Measurements from ENCODE around the gene MTUS2. TPM values are rescaled to one million over a fixed set of nuclear protein-coding genes. Genes with fewer than 3 reads are reported as not detected.
A peak's percentile ranks its signal among the peaks of the same experiment; 100 is the strongest.
"Not testable (repeated sequence)": the region's sequence is repeated elsewhere in the genome, so short reads cannot be mapped to it uniquely, and the experiment has no call there.

The MTUS2 gene
- total and polyA plus RNA-seq, 4 donors, result under 0.01 to 0.70 (median 0.15) TPM

DNA sequence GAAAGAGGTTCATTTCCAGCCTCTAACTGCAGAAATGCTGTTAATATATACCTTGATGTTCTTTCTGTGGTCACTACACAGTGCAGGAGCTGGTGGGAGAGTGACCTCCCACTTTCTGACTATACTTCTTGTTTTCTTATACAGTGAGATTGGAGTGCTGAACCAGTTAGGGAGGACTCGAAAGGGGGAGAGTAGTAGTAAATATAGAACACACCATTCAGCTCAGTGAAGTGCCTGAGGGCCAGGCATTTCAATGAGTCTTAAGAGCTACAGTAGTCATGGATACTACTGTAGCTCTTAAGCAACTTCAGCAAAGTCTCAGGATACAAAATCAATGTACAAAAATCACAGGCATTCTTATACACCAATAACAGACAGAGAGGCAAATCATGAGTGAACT is 372.9 kb downstream of the MTUS2 start:
- no peaks in the 10 kb centered on the region for H3K36me3 ChIP-seq (ENCODE audit: control insufficient read depth in 4 of 4, insufficient read depth in 3 of 4, low read depth in 1 of 4, low read length in 3 of 4)
- no peak overlapping the region for H3K27ac ChIP-seq (ENCODE audit: low read depth in 1 of 2, low read length in 2 of 2)
- no peak overlapping the region for H3K4me3 ChIP-seq (ENCODE audit: low read depth in 1 of 3, low read length in 3 of 3)
- TF ChIP-seq GABPA (IDR thresholded peaks at IDR 0.05 in 1 of 2, conservative IDR thresholded peaks at IDR 0.05 in 1 of 2) (no peak), EGR1 (IDR thresholded peaks at IDR 0.05; ENCODE audit: low read depth in 2 of 2) (no peak)
- no peak overlapping the region for H3K9ac ChIP-seq (ENCODE audit: low read depth in 1 of 2, low read length in 2 of 2)
- no peaks in the 10 kb centered on the region for H3K9me3 ChIP-seq (ENCODE audit: control insufficient read depth in 4 of 4, low read length in 3 of 4)
- WGBS, result 73% methylated on average over 1 of the region's 1 CpG
- H3K4me1 ChIP-seq (ENCODE audit: control insufficient read depth in 4 of 4, insufficient read depth in 4 of 4, low read length in 3 of 4), result no peaks in the 10 kb centered on the region
- DNase-seq (ENCODE audit: low spot score), result no peak
- no peaks in the 10 kb centered on the region for H3K27me3 ChIP-seq (ENCODE audit: control insufficient read depth in 4 of 4, insufficient read depth in 4 of 4, low read length in 3 of 4)

DNA sequence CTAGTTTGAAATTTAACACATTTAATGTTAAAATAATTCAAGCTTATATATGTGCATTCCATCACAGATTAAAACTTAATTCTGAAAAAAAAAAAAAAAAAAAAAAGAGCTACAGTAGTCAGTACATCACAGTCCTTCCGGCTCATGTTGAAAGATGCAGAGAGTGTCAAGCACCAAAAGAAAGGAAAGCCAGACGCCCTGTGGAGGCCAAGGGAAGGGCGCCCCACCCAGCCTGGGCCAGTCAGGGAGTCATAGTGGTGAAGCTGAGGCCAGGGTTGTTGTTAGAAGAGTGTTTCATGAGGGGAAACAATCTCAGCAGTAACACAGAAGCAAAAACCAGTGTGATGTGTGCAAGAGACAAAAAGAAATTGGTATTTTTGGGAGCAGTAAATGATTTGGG is 375.3 kb downstream of the MTUS2 start:
- Histone ChIP-seq H3K27ac (ENCODE audit: low read depth in 1 of 2, low read length in 2 of 2) (no peak overlapping the region), H3K4me3 (ENCODE audit: low read depth in 1 of 3, low read length in 3 of 3) (no peak overlapping the region), H3K36me3 (ENCODE audit: control insufficient read depth in 4 of 4, insufficient read depth in 3 of 4, low read depth in 1 of 4, low read length in 3 of 4) (no peaks in the 10 kb centered on the region), H3K27me3 (ENCODE audit: control insufficient read depth in 4 of 4, insufficient read depth in 4 of 4, low read length in 3 of 4) (no peaks in the 10 kb centered on the region), H3K9me3 (ENCODE audit: control insufficient read depth in 4 of 4, low read length in 3 of 4) (no peaks in the 10 kb centered on the region), H3K4me1 (ENCODE audit: control insufficient read depth in 4 of 4, insufficient read depth in 4 of 4, low read length in 3 of 4) (no peaks in the 10 kb centered on the region), H3K9ac (ENCODE audit: low read depth in 1 of 2, low read length in 2 of 2) (no peak overlapping the region)
- TF ChIP-seq HNF4A (conservative IDR thresholded peaks at IDR 0.05) (no peak), RAD21 (IDR thresholded peaks at IDR 0.05) (peak; percentile 19 to 24), GABPA (IDR thresholded peaks at IDR 0.05 in 1 of 2, conservative IDR thresholded peaks at IDR 0.05 in 1 of 2) (no peak)
- no peak for DNase-seq (ENCODE audit: low spot score)
- WGBS, result 60% methylated on average over 3 of the region's 3 CpGs

DNA sequence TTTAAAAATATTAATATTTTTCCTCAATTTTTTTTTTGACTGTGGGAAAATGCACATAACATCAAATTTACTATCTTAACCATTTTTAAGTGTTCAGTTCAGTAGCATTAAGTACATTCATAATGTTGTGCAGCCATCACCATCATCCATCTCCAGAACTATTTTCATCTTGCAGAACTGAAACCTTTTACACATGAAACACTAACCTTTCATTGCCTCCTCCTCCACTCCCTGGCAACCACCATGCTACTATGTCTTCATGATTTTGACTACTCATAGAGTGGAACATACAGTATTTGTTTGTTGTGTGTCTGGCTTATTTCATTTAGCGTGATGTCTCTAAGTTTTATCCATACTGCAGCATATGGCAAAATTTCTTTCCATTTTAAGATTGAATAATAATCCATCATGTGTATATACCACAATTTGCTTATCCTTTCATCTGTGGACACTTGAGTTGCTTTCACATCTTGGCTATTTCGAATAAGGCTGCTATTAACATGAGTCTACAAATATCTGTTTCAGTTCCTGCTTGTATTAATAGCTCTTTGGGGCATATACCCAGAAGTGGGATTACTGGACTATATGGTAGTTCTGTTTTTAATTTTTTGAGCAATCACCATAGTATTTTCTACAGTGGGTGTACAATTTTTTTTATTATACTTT is 376.4 kb downstream of the MTUS2 start:
- TF ChIP-seq, protein P1, sequence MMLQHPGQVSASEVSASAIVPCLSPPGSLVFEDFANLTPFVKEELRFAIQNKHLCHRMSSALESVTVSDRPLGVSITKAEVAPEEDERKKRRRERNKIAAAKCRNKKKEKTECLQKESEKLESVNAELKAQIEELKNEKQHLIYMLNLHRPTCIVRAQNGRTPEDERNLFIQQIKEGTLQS (IDR thresholded peaks at IDR 0.05), result no peak
- no peak for TF ChIP-seq YY1 (IDR thresholded peaks at IDR 0.05)
- no peak for TF ChIP-seq EGR1 (IDR thresholded peaks at IDR 0.05; ENCODE audit: low read depth in 2 of 2)
- TF ChIP-seq, protein P2, sequence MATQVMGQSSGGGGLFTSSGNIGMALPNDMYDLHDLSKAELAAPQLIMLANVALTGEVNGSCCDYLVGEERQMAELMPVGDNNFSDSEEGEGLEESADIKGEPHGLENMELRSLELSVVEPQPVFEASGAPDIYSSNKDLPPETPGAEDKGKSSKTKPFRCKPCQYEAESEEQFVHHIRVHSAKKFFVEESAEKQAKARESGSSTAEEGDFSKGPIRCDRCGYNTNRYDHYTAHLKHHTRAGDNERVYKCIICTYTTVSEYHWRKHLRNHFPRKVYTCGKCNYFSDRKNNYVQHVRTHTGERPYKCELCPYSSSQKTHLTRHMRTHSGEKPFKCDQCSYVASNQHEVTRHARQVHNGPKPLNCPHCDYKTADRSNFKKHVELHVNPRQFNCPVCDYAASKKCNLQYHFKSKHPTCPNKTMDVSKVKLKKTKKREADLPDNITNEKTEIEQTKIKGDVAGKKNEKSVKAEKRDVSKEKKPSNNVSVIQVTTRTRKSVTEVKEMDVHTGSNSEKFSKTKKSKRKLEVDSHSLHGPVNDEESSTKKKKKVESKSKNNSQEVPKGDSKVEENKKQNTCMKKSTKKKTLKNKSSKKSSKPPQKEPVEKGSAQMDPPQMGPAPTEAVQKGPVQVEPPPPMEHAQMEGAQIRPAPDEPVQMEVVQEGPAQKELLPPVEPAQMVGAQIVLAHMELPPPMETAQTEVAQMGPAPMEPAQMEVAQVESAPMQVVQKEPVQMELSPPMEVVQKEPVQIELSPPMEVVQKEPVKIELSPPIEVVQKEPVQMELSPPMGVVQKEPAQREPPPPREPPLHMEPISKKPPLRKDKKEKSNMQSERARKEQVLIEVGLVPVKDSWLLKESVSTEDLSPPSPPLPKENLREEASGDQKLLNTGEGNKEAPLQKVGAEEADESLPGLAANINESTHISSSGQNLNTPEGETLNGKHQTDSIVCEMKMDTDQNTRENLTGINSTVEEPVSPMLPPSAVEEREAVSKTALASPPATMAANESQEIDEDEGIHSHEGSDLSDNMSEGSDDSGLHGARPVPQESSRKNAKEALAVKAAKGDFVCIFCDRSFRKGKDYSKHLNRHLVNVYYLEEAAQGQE (IDR thresholded peaks at IDR 0.05), result no peak
- TF ChIP-seq, protein P3, sequence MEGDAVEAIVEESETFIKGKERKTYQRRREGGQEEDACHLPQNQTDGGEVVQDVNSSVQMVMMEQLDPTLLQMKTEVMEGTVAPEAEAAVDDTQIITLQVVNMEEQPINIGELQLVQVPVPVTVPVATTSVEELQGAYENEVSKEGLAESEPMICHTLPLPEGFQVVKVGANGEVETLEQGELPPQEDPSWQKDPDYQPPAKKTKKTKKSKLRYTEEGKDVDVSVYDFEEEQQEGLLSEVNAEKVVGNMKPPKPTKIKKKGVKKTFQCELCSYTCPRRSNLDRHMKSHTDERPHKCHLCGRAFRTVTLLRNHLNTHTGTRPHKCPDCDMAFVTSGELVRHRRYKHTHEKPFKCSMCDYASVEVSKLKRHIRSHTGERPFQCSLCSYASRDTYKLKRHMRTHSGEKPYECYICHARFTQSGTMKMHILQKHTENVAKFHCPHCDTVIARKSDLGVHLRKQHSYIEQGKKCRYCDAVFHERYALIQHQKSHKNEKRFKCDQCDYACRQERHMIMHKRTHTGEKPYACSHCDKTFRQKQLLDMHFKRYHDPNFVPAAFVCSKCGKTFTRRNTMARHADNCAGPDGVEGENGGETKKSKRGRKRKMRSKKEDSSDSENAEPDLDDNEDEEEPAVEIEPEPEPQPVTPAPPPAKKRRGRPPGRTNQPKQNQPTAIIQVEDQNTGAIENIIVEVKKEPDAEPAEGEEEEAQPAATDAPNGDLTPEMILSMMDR (IDR thresholded peaks at IDR 0.05; ENCODE audit: low read depth, low read length, missing input control), result no peak
- TF ChIP-seq GABPA (IDR thresholded peaks at IDR 0.05 in 1 of 2, conservative IDR thresholded peaks at IDR 0.05 in 1 of 2), result no peak
- no peak for TF ChIP-seq FOXA1 (IDR thresholded peaks at IDR 0.05)
- no peak for TF ChIP-seq FOXA2 (IDR thresholded peaks at IDR 0.05)
- TF ChIP-seq JUND (IDR thresholded peaks at IDR 0.05), result no peak
- TF ChIP-seq RXRA (IDR thresholded peaks at IDR 0.05), result no peak

DNA sequence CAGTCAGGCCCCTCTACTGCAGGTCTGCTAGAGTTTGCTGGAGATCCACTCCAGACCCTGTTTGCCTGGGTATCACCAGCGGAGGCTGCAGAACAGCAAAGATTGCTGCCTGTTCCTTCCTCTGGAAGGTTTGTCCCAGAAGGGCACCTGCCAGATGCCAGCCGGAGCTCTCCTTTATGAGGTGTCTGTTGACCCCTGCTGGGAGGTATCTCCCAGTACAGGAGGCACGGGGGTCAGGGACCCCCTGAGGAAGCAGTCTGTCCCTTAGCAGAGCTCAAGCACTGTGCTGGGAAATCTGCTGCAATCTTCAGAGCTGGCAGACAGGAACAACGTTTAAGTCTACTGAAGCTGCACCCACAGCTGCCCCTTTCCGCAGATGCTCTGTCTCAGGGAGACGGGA is 382.6 kb downstream of the MTUS2 start:
- H3K27ac ChIP-seq (ENCODE audit: low read depth in 1 of 2, low read length in 2 of 2); H3K4me3 ChIP-seq (ENCODE audit: low read depth in 1 of 3, low read length in 3 of 3); H3K9ac ChIP-seq (ENCODE audit: low read depth in 1 of 2, low read length in 2 of 2); H3K36me3 ChIP-seq (ENCODE audit: control insufficient read depth in 4 of 4, insufficient read depth in 3 of 4, low read depth in 1 of 4, low read length in 3 of 4); DNase-seq (ENCODE audit: low spot score); H3K27me3 ChIP-seq (ENCODE audit: control insufficient read depth in 4 of 4, insufficient read depth in 4 of 4, low read length in 3 of 4); H3K9me3 ChIP-seq (ENCODE audit: control insufficient read depth in 4 of 4, low read length in 3 of 4); H3K4me1 ChIP-seq (ENCODE audit: control insufficient read depth in 4 of 4, insufficient read depth in 4 of 4, low read length in 3 of 4): not testable (repeated sequence)
- WGBS, result 83% methylated on average over 6 of the region's 6 CpGs

More for the DNA sequence above, 376.4 kb downstream of the MTUS2 start:
- no peaks in the 10 kb centered on the region for H3K9me3 ChIP-seq (ENCODE audit: control insufficient read depth in 4 of 4, low read length in 3 of 4)
- H3K27me3 ChIP-seq (ENCODE audit: control insufficient read depth in 4 of 4, insufficient read depth in 4 of 4, low read length in 3 of 4), result no peaks in the 10 kb centered on the region
- H3K4me1 ChIP-seq (ENCODE audit: control insufficient read depth in 4 of 4, insufficient read depth in 4 of 4, low read length in 3 of 4), result no peaks in the 10 kb centered on the region
- DNase-seq (ENCODE audit: low spot score), result no peak
- WGBS, result 88% methylated on average over 2 of the region's 2 CpGs
- no peaks in the 10 kb centered on the region for H3K36me3 ChIP-seq (ENCODE audit: control insufficient read depth in 4 of 4, insufficient read depth in 3 of 4, low read depth in 1 of 4, low read length in 3 of 4)
- H3K4me3 ChIP-seq (ENCODE audit: low read depth in 1 of 3, low read length in 3 of 3), result no peak overlapping the region
- H3K27ac ChIP-seq (ENCODE audit: low read depth in 1 of 2, low read length in 2 of 2), result no peak overlapping the region
- H3K9ac ChIP-seq (ENCODE audit: low read depth in 1 of 2, low read length in 2 of 2), result no peak overlapping the region
